ENCODE results near the gene ACTG1.
A peak's percentile ranks its signal among the peaks of the same experiment; 100 is the strongest.

ACTG1 gene

GRCh38 chr17:81553018-81553615 is 40.5 kb upstream of the ACTG1 start:
- TF ChIP-seq CTCF (IDR thresholded peaks at IDR 0.05) = peak; percentile 8
- peak overlapping the region; percentile 70 for H3K27ac ChIP-seq
- no peaks in the 10 kb centered on the region for H3K9me3 ChIP-seq (ENCODE audit: control insufficient read depth, low read length)
- no peaks in the 10 kb centered on the region for H3K79me2 ChIP-seq
- H2AFZ ChIP-seq = peak overlapping the region; percentile 94
- H3K4me3 ChIP-seq (ENCODE audit: low read depth, low read length) = peak overlapping the region; percentile 89
- no peaks in the 10 kb centered on the region for H3K36me3 ChIP-seq (ENCODE audit: control insufficient read depth, insufficient read depth, low read length)
- no peak overlapping the region for H3K9ac ChIP-seq
- H3K4me1 ChIP-seq = no peaks in the 10 kb centered on the region
- H3K4me2 ChIP-seq (ENCODE audit: low read length) = peak overlapping the region; percentile 96
- no peaks in the 10 kb centered on the region for H3K27me3 ChIP-seq (ENCODE audit: control insufficient read depth, insufficient read depth, low read length)

- Histone ChIP-seq H2AFZ (peak within 1 kb of the TSS; percentile 94), H3K4me3 (ENCODE audit: low read depth, low read length) (peak within 1 kb of the TSS; percentile 89), H3K27me3 (ENCODE audit: control insufficient read depth, insufficient read depth, low read length) (no peaks in the 10 kb centered on the region), H3K27ac (peak within 1 kb of the TSS; percentile 70), H3K9me3 (ENCODE audit: control insufficient read depth, low read length) (no peaks in the 10 kb centered on the region), H3K36me3 (ENCODE audit: control insufficient read depth, insufficient read depth, low read length) (no peaks in the 10 kb centered on the region), H3K79me2 (no peaks in the 10 kb centered on the region), H3K9ac (peak within 1 kb of the TSS; percentile 35), H3K4me2 (ENCODE audit: low read length) (peak within 1 kb of the TSS; percentile 96), H3K4me1 (no peaks in the 10 kb centered on the region)
- no peak for TF ChIP-seq CTCF (IDR thresholded peaks at IDR 0.05)
Measured at GRCh38 chr17:81552244-81553017, 39.8 kb upstream of the ACTG1 start, which contains the start of gene FAAP100. Gene FAAP100, minus strand, starts transcription at chr17:81552353. Its CDS starts 23 bp downstream, at chr17:81552330.

- H3K4me1 ChIP-seq = no peaks in the 10 kb centered on the region
Measured at GRCh38 chr17:81551458-81552243, 39.1 kb upstream of the ACTG1 start.

GRCh38 chr17:81550830-81551457 is 38.3 kb upstream of the ACTG1 start:
- Histone ChIP-seq H3K27ac (no peak overlapping the region), H3K9me3 (ENCODE audit: control insufficient read depth, low read length) (no peaks in the 10 kb centered on the region), H3K36me3 (ENCODE audit: control insufficient read depth, insufficient read depth, low read length) (no peaks in the 10 kb centered on the region), H3K4me1 (no peaks in the 10 kb centered on the region), H3K79me2 (no peaks in the 10 kb centered on the region), H3K4me3 (ENCODE audit: low read depth, low read length) (peak overlapping the region; percentile 89), H3K27me3 (ENCODE audit: control insufficient read depth, insufficient read depth, low read length) (no peaks in the 10 kb centered on the region), H2AFZ (peak overlapping the region; percentile 94), H3K9ac (no peak overlapping the region), H3K4me2 (ENCODE audit: low read length) (peak overlapping the region; percentile 96)
- no peak for TF ChIP-seq CTCF (IDR thresholded peaks at IDR 0.05)

More at GRCh38 chr17:81551458-81552243, 39.1 kb upstream of the ACTG1 start:
- Histone ChIP-seq H3K9ac (peak overlapping the region; percentile 35), H3K9me3 (ENCODE audit: control insufficient read depth, low read length) (no peaks in the 10 kb centered on the region), H3K27ac (peak overlapping the region; percentile 70), H3K4me3 (ENCODE audit: low read depth, low read length) (peak overlapping the region; percentile 89), H3K36me3 (ENCODE audit: control insufficient read depth, insufficient read depth, low read length) (no peaks in the 10 kb centered on the region), H3K4me2 (ENCODE audit: low read length) (peak overlapping the region; percentile 96), H3K27me3 (ENCODE audit: control insufficient read depth, insufficient read depth, low read length) (no peaks in the 10 kb centered on the region), H2AFZ (peak overlapping the region; percentile 94), H3K79me2 (no peaks in the 10 kb centered on the region)
- no peak for TF ChIP-seq CTCF (IDR thresholded peaks at IDR 0.05)
